ENCODE measurements around the gene PTPRN2.

PTPRN2 gene

GRCh38 chr7:158603773-158604755, 16.4 kb upstream of the PTPRN2 start:
- DNase-seq (ENCODE audit: insufficient read length, low spot score) (no peak), FAIRE-seq (no peak)

- FAIRE-seq (no peak), DNase-seq (ENCODE audit: insufficient read length, low spot score) (no peak)
These were observed 15.5 kb upstream of the PTPRN2 start for GRCh38 chr7:158602905-158603772.

GRCh38 chr7:158602041-158602440, 14.4 kb upstream of the PTPRN2 start:
- DNase-seq (ENCODE audit: insufficient read length, low spot score) (no peak), FAIRE-seq (no peak)

- no peak for FAIRE-seq
- no peak for DNase-seq (ENCODE audit: insufficient read length, low spot score)
These were observed 13.5 kb upstream of the PTPRN2 start for GRCh38 chr7:158601090-158601489.

- DNase-seq (ENCODE audit: insufficient read length, low spot score) (no peak), FAIRE-seq (no peak)
These were observed 9.1 kb upstream of the PTPRN2 start for GRCh38 chr7:158596745-158597144.

- FAIRE-seq (no peak), DNase-seq (ENCODE audit: insufficient read length, low spot score) (no peak)
These were observed 8.7 kb upstream of the PTPRN2 start for GRCh38 chr7:158596309-158596708.

- DNase-seq (ENCODE audit: insufficient read length, low spot score), result no peak
- FAIRE-seq, result peak; percentile 100
These were observed 7.4 kb upstream of the PTPRN2 start for GRCh38 chr7:158595068-158595467.

- no peak for FAIRE-seq
These were observed 4.9 kb upstream of the PTPRN2 start for GRCh38 chr7:158592541-158592940.

GRCh38 chr7:158591944-158592343, 4.3 kb upstream of the PTPRN2 start:
- DNase-seq (ENCODE audit: insufficient read length, low spot score) (no peak), FAIRE-seq (no peak)

More at GRCh38 chr7:158592541-158592940, 4.9 kb upstream of the PTPRN2 start:
- no peak for DNase-seq (ENCODE audit: insufficient read length, low spot score)

- FAIRE-seq (no peak), DNase-seq (ENCODE audit: insufficient read length, low spot score) (no peak)
These were observed 2.5 kb upstream of the PTPRN2 start for GRCh38 chr7:158590181-158590530.

- no peak for FAIRE-seq
- no peak for DNase-seq (ENCODE audit: insufficient read length, low spot score)
These were observed 2.0 kb upstream of the PTPRN2 start for GRCh38 chr7:158589653-158590052.

- FAIRE-seq (no peak), DNase-seq (ENCODE audit: insufficient read length, low spot score) (no peak)
These were observed 1.3 kb upstream of the PTPRN2 start for GRCh38 chr7:158588878-158589442.

GRCh38 chr7:158588085-158588877, 658 bp upstream of the PTPRN2 start:
- DNase-seq (ENCODE audit: insufficient read length, low spot score) (no peak), FAIRE-seq (no peak)

GRCh38 chr7:158586499-158587161, 993 bp downstream of the PTPRN2 start:
- FAIRE-seq, result no peak
- no peak for DNase-seq (ENCODE audit: insufficient read length, low spot score)

- no peak for FAIRE-seq
- DNase-seq (ENCODE audit: insufficient read length, low spot score), result no peak
These were observed 1.7 kb downstream of the PTPRN2 start for GRCh38 chr7:158585721-158586498.

GRCh38 chr7:158584407-158584806, 3.2 kb downstream of the PTPRN2 start:
- DNase-seq (ENCODE audit: insufficient read length, low spot score), result no peak
- no peak for FAIRE-seq

- DNase-seq (ENCODE audit: insufficient read length, low spot score), result no peak
- no peak for FAIRE-seq
These were observed 3.8 kb downstream of the PTPRN2 start for GRCh38 chr7:158583810-158584209.

GRCh38 chr7:158583143-158583542, 4.5 kb downstream of the PTPRN2 start:
- no peak for FAIRE-seq
- no peak for DNase-seq (ENCODE audit: insufficient read length, low spot score)

- DNase-seq (ENCODE audit: insufficient read length, low spot score) (no peak), FAIRE-seq (no peak)
These were observed 5.5 kb downstream of the PTPRN2 start for GRCh38 chr7:158582089-158582456.
